NOMO-1 treated with DMSO at 0.1 percent for 48 hours (cell line): Measurements from ENCODE around the gene BAIAP2L1.

Experiments used
- DNase-seq: peaks from one replicate; lab custom pipeline; 2025; ENCODE audit not compliant: unreplicated experiment; lab: John Stamatoyannopoulos, UW

The BAIAP2L1 gene

GRCh38 chr7:98296833-98297232 is 104.1 kb downstream of the BAIAP2L1 start:
- no peak for DNase-seq

- no peak for DNase-seq
Observed at GRCh38 chr7:98295467-98296192, 105.3 kb downstream of the BAIAP2L1 start.

- peak; percentile 26 for DNase-seq
Observed at GRCh38 chr7:98294798-98295382, 106.0 kb downstream of the BAIAP2L1 start.

- no peak for DNase-seq
Observed at GRCh38 chr7:98294326-98294725, 106.6 kb downstream of the BAIAP2L1 start.

GRCh38 chr7:98293746-98294145 is 107.1 kb downstream of the BAIAP2L1 start:
- DNase-seq: no peak

- DNase-seq: no peak
Observed at GRCh38 chr7:98293265-98293664, 107.6 kb downstream of the BAIAP2L1 start.

GRCh38 chr7:98291717-98292116 is 109.2 kb downstream of the BAIAP2L1 start:
- no peak for DNase-seq

GRCh38 chr7:98289333-98289875 is 111.5 kb downstream of the BAIAP2L1 start:
- no peak for DNase-seq

GRCh38 chr7:98288064-98288823 is 112.6 kb downstream of the BAIAP2L1 start:
- no peak for DNase-seq

GRCh38 chr7:98287486-98287959 is 113.4 kb downstream of the BAIAP2L1 start:
- DNase-seq: no peak

GRCh38 chr7:98286701-98287485 is 114.0 kb downstream of the BAIAP2L1 start:
- DNase-seq: no peak

GRCh38 chr7:98286093-98286539 is 114.8 kb downstream of the BAIAP2L1 start:
- DNase-seq: peak; percentile 72

GRCh38 chr7:98285157-98286092 is 115.5 kb downstream of the BAIAP2L1 start:
- peak; percentile 9 for DNase-seq

- peak; percentile 59 for DNase-seq
Observed at GRCh38 chr7:98284335-98285036, 116.4 kb downstream of the BAIAP2L1 start.

GRCh38 chr7:98283887-98284222 is 117.0 kb downstream of the BAIAP2L1 start:
- DNase-seq: no peak

- peak; percentile 97 for DNase-seq
Observed at GRCh38 chr7:98283127-98283886, 117.6 kb downstream of the BAIAP2L1 start.

GRCh38 chr7:98282703-98283102 is 118.2 kb downstream of the BAIAP2L1 start:
- no peak for DNase-seq
